HepG2 (cell line): ENCODE data around the gene PLA2G4B. TPM values are rescaled to one million over a fixed set of nuclear protein-coding genes. Genes with fewer than 3 reads are reported as not detected.
A peak's percentile ranks its signal among the peaks of the same experiment; 100 is the strongest.

Experiments
- ATAC-seq: fragments of 200-7000 bp; cut with Tn5 transposase; 3 replicates; pipeline ENCODE4 v1.9.1; 2020; ENCODE audit warnings: mild to moderate bottlenecking, moderate library complexity
- BruUV-seq: library from RNA; stranded (reverse); fragments of 400-500 nt; replicated peaks from 2 replicates; lab custom pipeline; 2021; lab: Mats Ljungman, UMichigan
- CTCF ChIA-PET: fragments of 300-600 bp; formaldehyde crosslinking; extraction: SDS; loops from one replicate; lab custom pipeline; 2021; ENCODE audit warnings: low total read pairs, inconsistent platforms, low intra/inter-chr PET ratio; lab: Yijun Ruan, JAX
- POLR2A ChIA-PET: fragments of 350-600 bp; sonication (Branson Sonifier 250); formaldehyde crosslinking; loops from one replicate; lab custom pipeline; 2020; ENCODE audit warnings: antibody characterized with exemption, inconsistent platforms; lab: Yijun Ruan, JAX
- DNase-seq: peaks from one replicate; pipeline ENCODE4 v3.0.0-alpha.2; 2015; ENCODE audit warnings: low spot score
- FAIRE-seq: peaks from 3 replicates; lab custom pipeline; 2011; peaks lifted over from hg19 to GRCh38; lab: Jason Lieb, UNC
- H2AFZ ChIP-seq: one replicate; pipeline ENCODE4 v1.6.1; 2011; ENCODE audit warnings: low read length, inconsistent platforms
- H3K27ac ChIP-seq: fragments of 300-600 bp; 3 replicates; pipeline ENCODE4 v1.8.0; 2011; ENCODE audit warnings: mixed run types, mild to moderate bottlenecking, mixed read lengths, low read length, inconsistent platforms; ENCODE audit not compliant: insufficient read depth; ENCODE audit errors: extremely low read length
- H3K27me3 ChIP-seq, 2 experiments: fragments of 200-600 bp in 1 of 2; 2 replicates in 1 of 2; 3 replicates in 1 of 2; pipeline versions ENCODE4 v1.6.0 to v1.8.0; 2011; ENCODE audit warnings: low read length in 2 of 2, mild to moderate bottlenecking in 2 of 2, moderate library complexity in 2 of 2, inconsistent platforms in 1 of 2; ENCODE audit not compliant: insufficient read depth in 2 of 2, control insufficient read depth in 1 of 2
- H3K36me3 ChIP-seq, 2 experiments: fragments of 200-600 bp in 1 of 2; replicated peaks in 1 of 2; 2 replicates in 1 of 2; 3 replicates in 1 of 2; pipeline versions ENCODE4 v1.5.1 to v1.8.0; 2011; ENCODE audit warnings: low read length in 2 of 2, inconsistent platforms in 1 of 2; ENCODE audit not compliant: insufficient read depth in 2 of 2, control insufficient read depth in 1 of 2
- H3K4me1 ChIP-seq: 2 replicates; pipeline ENCODE4 v1.5.1; 2012; ENCODE audit warnings: low read length, inconsistent platforms; ENCODE audit not compliant: insufficient read depth
- H3K4me2 ChIP-seq: 2 replicates; pipeline ENCODE4 v1.6.0; 2011; ENCODE audit warnings: low read depth, low read length, inconsistent platforms
- H3K4me3 ChIP-seq, 3 experiments: fragments of 200-600 bp in 1 of 3; sonication (generic), shearing (Covaris generic) in 1 of 3; replicated peaks in 1 of 3; 2 replicates each; pipeline ENCODE4 v1.5.1; 2011 to 2016; ENCODE audit warnings: low read length in 3 of 3, inconsistent platforms in 2 of 3, low read depth in 2 of 3, mild to moderate bottlenecking in 2 of 3, control low read depth in 1 of 3, mixed read lengths in 1 of 3; ENCODE audit not compliant: insufficient read depth in 1 of 3
- H3K79me2 ChIP-seq: one replicate; pipeline ENCODE4 v1.6.1; 2011; ENCODE audit warnings: low read length, inconsistent platforms; ENCODE audit not compliant: insufficient read depth
- H3K9ac ChIP-seq: 2 replicates; pipeline ENCODE4 v1.6.0; 2011; ENCODE audit warnings: mild to moderate bottlenecking, low read depth, low read length, inconsistent platforms; ENCODE audit not compliant: insufficient read depth
- H3K9me3 ChIP-seq: 2 replicates; pipeline ENCODE4 v1.5.1; 2012; ENCODE audit warnings: mild to moderate bottlenecking, low read length
- H4K20me1 ChIP-seq: 2 replicates; pipeline ENCODE4 v1.6.0; 2011; ENCODE audit warnings: inconsistent platforms, mild to moderate bottlenecking, low read length, moderate library complexity; ENCODE audit not compliant: insufficient read depth
- GLI4 ChIP-seq: sonication (generic); formaldehyde crosslinking; IDR thresholded peaks from 2 replicates; pipeline ENCODE4 v1.5.1; 2020; ENCODE audit warnings: missing genetic modification reagents, mild to moderate bottlenecking, moderate library complexity, borderline replicate concordance
- HOXA3 ChIP-seq: sonication (generic); formaldehyde crosslinking; IDR thresholded peaks from 2 replicates; pipeline ENCODE4 v1.5.0; 2020; ENCODE audit warnings: missing genetic modification reagents
- JUNB ChIP-seq: sonication (generic); formaldehyde crosslinking; IDR thresholded peaks from 2 replicates; pipeline ENCODE4 v1.8.0; 2022; ENCODE audit warnings: missing genetic modification reagents, mild to moderate bottlenecking, borderline replicate concordance
- KLF11 ChIP-seq: IDR thresholded peaks from 2 replicates; pipeline ENCODE4 v1.6.1; 2016; ENCODE audit warnings: missing compliant biosample characterization
- MAZ ChIP-seq, 2 experiments: sonication (generic) in 1 of 2; formaldehyde crosslinking in 1 of 2; IDR thresholded peaks; 2 replicates each; pipeline versions ENCODE4 v1.5.0 to v1.6.1; 2012 to 2020; ENCODE audit warnings: low read depth in 2 of 2, mild to moderate bottlenecking in 2 of 2, borderline replicate concordance in 1 of 2, improper control_type of control experiment in 1 of 2, low read length in 1 of 2, missing genetic modification reagents in 1 of 2, moderate library complexity in 1 of 2
- PHF20 ChIP-seq: sonication (generic); formaldehyde crosslinking; IDR thresholded peaks from 2 replicates; pipeline ENCODE4 v1.5.0; 2020; ENCODE audit warnings: mild to moderate bottlenecking, missing genetic modification reagents
- TBX3 ChIP-seq: fragments of 450-650 bp; IDR thresholded peaks from 2 replicates; pipeline ENCODE4 v1.6.1; 2017; ENCODE audit warnings: antibody characterized with exemption, mild to moderate bottlenecking, inconsistent platforms, borderline replicate concordance
- TCF7L2 ChIP-seq: IDR thresholded peaks from 2 replicates; pipeline ENCODE4 v1.6.1; 2011; ENCODE audit warnings: mild to moderate bottlenecking, low read depth, low read length, moderate library complexity
- ZBTB34 ChIP-seq: sonication (generic); formaldehyde crosslinking; IDR thresholded peaks from 2 replicates; pipeline ENCODE4 v1.8.0; 2022; ENCODE audit warnings: mild to moderate bottlenecking, missing genetic modification reagents
- ZNF225 ChIP-seq: sonication (generic); formaldehyde crosslinking; IDR thresholded peaks from 2 replicates; pipeline ENCODE4 v1.4.0; 2020; ENCODE audit warnings: mild to moderate bottlenecking, missing genetic modification reagents
- ZNF616 ChIP-seq: sonication (generic); formaldehyde crosslinking; IDR thresholded peaks from 2 replicates; pipeline ENCODE4 v1.5.0; 2020; ENCODE audit warnings: low read depth, mild to moderate bottlenecking, missing genetic modification reagents
- ZNF770 ChIP-seq: sonication (generic); formaldehyde crosslinking; IDR thresholded peaks from 2 replicates; pipeline ENCODE4 v1.5.0; 2020; ENCODE audit warnings: mild to moderate bottlenecking, missing genetic modification reagents
- WGBS: methylation state at CpG from one replicate; pipeline ENCODE4 v1.1.6; 2017; ENCODE audit warnings: low lambda C conversion rate; 5-methylcytosine and 5-hydroxymethylcytosine counted together
- in situ Hi-C: cut with HindIII; loops from 2 replicates; pipeline ENCODE4 v1.10.0; 2017; ENCODE audit warnings: low pct_unique_long_range_greater_than_20kb; ENCODE audit not compliant: extremely low pct_ligation_motif_present
- intact Hi-C: fragments of 100-400 bp; cut with micrococcal nuclease; formaldehyde crosslinking; loops from one replicate; pipeline ENCODE4 v1.10.0; 2022; ENCODE audit not compliant: unreplicated experiment
- polyA plus RNA-seq, 8 experiments: library from polyadenylated mRNA; depleted of rRNA in 3 of 8; stranded (reverse) in 7 of 8; unstranded in 1 of 8; fragments of >200 nt; fragmentation: Illumina TruSeq in 4 of 8; extraction: Trizol in 4 of 8; gene quantifications; 2 replicates each; pipeline versions ENCODE4 v1.2.1 to v1.2.3, GENCODE V29; 2011 to 2016; ENCODE audit warnings: low read depth in 4 of 8, missing spikeins in 1 of 8, mixed read lengths in 1 of 8; ENCODE audit not compliant: insufficient read depth in 1 of 8
- total RNA-seq, 5 experiments: library from RNA; depleted of rRNA; stranded (reverse); fragments of >200 nt; fragmentation: Illumina TruSeq; extraction: Trizol; gene quantifications; 2 replicates each; pipeline ENCODE4 v1.2.3, GENCODE V29; 2016; ENCODE audit warnings: low read depth in 1 of 5

PLA2G4B gene
- total and polyA plus RNA-seq, 2 of the 13 experiments (the other 11 are each of a cell fraction or from before 2014, with no cell fraction given), result 5.1 to 8.0 TPM

- no peak for DNase-seq
- Histone ChIP-seq H3K4me2 (no peak overlapping the region), H3K4me3 (no peak overlapping the region), H3K36me3 (no peaks in the 10 kb centered on the region)
- TF ChIP-seq ZNF225 (CRISPR knock-in tag) (0 out of 2 replicates have a peak, but pooled peaks have one; percentile 31), ZBTB34 (CRISPR knock-in tag) (no peak)
- TF ChIP-seq, all 625 proteins: peak for 1
- H2AFZ ChIP-seq, result no peak overlapping the region
- in situ Hi-C loops (no loop called here), intact Hi-C loops (no loop called here)
- CTCF ChIA-PET, result no interaction called here
- H3K9me3 ChIP-seq, result no peaks in the 10 kb centered on the region
- no peak overlapping the region for H3K27ac ChIP-seq
- no peak for FAIRE-seq
- peaks cover 11 to 62% of the 10 kb centered on the region in 2 experiments; a peak in 4 of 5 replicates for H3K27me3 ChIP-seq
- H3K79me2 ChIP-seq, result no peaks in the 10 kb centered on the region
- peak; percentile 27; the same call in 2 of the 3 replicates for ATAC-seq
- POLR2A ChIA-PET, result no interaction called here
- 33% methylated on average over 4 of the region's 14 CpGs for WGBS
- H4K20me1 ChIP-seq, result 0 out of 2 replicates have a peak, but pooled peaks cover 3% of the 10 kb centered on the region
- peaks cover 8% of the 10 kb centered on the region; the same call in 1 of the 2 replicates for H3K4me1 ChIP-seq
- H3K9ac ChIP-seq, result no peak overlapping the region
- BruUV-seq, result no TSS peak
Measured at GRCh38 chr15:41882689-41883483, 44.2 kb downstream of the PLA2G4B start.

- no peak for TF ChIP-seq ZNF616 (CRISPR knock-in tag)
- TF ChIP-seq ZNF770 (CRISPR knock-in tag), result no peak
- no peak for TF ChIP-seq KLF11 (CRISPR knock-in tag)
- no peak for TF ChIP-seq GLI4 (CRISPR knock-in tag)
- no peak for TF ChIP-seq MAZ (IDR thresholded peaks at IDR 0.05; ENCODE audit: borderline replicate concordance, low read depth, low read length)
- TF ChIP-seq MAZ (CRISPR knock-in tag; IDR thresholded peaks at IDR 0.05; ENCODE audit: low read depth), result no peak
- no peak for TF ChIP-seq JUNB
- TF ChIP-seq HOXA3 (CRISPR knock-in tag), result no peak
- no peak for TF ChIP-seq PHF20 (CRISPR knock-in tag)
- TF ChIP-seq TCF7L2, result no peak
- TF ChIP-seq TBX3, result no peak
- no peak overlapping the region for H3K9ac ChIP-seq
- no peak overlapping the region for H3K4me3 ChIP-seq
- H3K36me3 ChIP-seq, result no peaks in the 10 kb centered on the region
- no peak overlapping the region for H3K27ac ChIP-seq
- peaks cover 8% of the 10 kb centered on the region; the same call in 1 of the 2 replicates for H3K4me1 ChIP-seq
- peaks cover 11 to 63% of the 10 kb centered on the region in 2 experiments; a peak in 4 of 5 replicates for H3K27me3 ChIP-seq
- peak; percentile 11; the same call in 2 of the 3 replicates for ATAC-seq
- ChIA-PET POLR2A (no interaction called here), CTCF (no interaction called here)
- WGBS, result no CpG with 5 or more reads among the region's 2 CpGs
- no peak for DNase-seq
- intact Hi-C loops, result no loop called here
- H3K4me2 ChIP-seq, result no peak overlapping the region
- H2AFZ ChIP-seq, result no peak overlapping the region
- FAIRE-seq, result no peak
- 0 out of 2 replicates have a peak, but pooled peaks cover 3% of the 10 kb centered on the region for H4K20me1 ChIP-seq
- H3K9me3 ChIP-seq, result no peaks in the 10 kb centered on the region
- in situ Hi-C loops, result no loop called here
- H3K79me2 ChIP-seq, result no peaks in the 10 kb centered on the region
- BruUV-seq, result no TSS peak
Measured at GRCh38 chr15:41883484-41883825, 44.8 kb downstream of the PLA2G4B start.
